Activated T-cell treated with anti-CD3 and anti-CD28 coated beads, Interleukin-2, amount 50 U/mL, for 4 hours (primary cell): ENCODE measurements around the gene GATA2. TPM values are rescaled to one million over a fixed set of nuclear protein-coding genes. Genes with fewer than 3 reads are reported as not detected.

Experiments
- ATAC-seq, 2 donors: fragments of 200-7000 bp; cut with Tn5 transposase; one replicate each; pipeline ENCODE4 v1.10.0; 2021
- DNase-seq: peaks from one replicate; pipeline ENCODE4 v3.0.0-alpha.2; 2020
- H3K27me3 Mint-ChIP-seq: one replicate; pipeline ENCODE4 v1.8.0; 2021; ENCODE audit warnings: low read depth, mixed read lengths
- H3K36me3 Mint-ChIP-seq: one replicate; pipeline ENCODE4 v1.8.0; 2022; ENCODE audit warnings: mixed read lengths; ENCODE audit not compliant: insufficient read depth
- H3K4me1 Mint-ChIP-seq: one replicate; pipeline ENCODE4 v1.8.0; 2021; ENCODE audit warnings: low read depth, mixed read lengths
- H3K4me3 Mint-ChIP-seq: one replicate; pipeline ENCODE4 v1.8.0; 2021; ENCODE audit warnings: mild to moderate bottlenecking, moderate library complexity, mixed read lengths
- H3K9me3 Mint-ChIP-seq: one replicate; pipeline ENCODE4 v1.8.0; 2021; ENCODE audit warnings: mixed read lengths
- total RNA-seq, 3 donors: library from RNA; stranded (reverse); gene quantifications; one replicate each; pipeline ENCODE4 v1.2.1, GENCODE V29; 2021

GATA2 gene
- total RNA-seq, 3 donors from 2014 or later, result 2.3 to 13.7 (median 12.2) TPM

- no peak for DNase-seq
- Mint-ChIP-seq H3K4me3 (no peak overlapping the region), H3K4me1 (peaks cover 7% of the 10 kb centered on the region)
These were observed 24.7 kb downstream of the GATA2 start for GRCh38 chr3:128468285-128468790.

GRCh38 chr3:128466840-128467541, 26.0 kb downstream of the GATA2 start, which contains the start of gene DNAJB8:
DNAJB8 (minus strand) TSS chr3:128466890; CDS start chr3:128463245, 3,645 bp downstream.
- Mint-ChIP-seq H3K4me1 (peaks cover 7% of the 10 kb centered on the region), H3K9me3 (no peaks in the 10 kb centered on the region), H3K36me3 (no peaks in the 10 kb centered on the region), H3K4me3 (no peak within 1 kb of the TSS), H3K27me3 (peaks cover 28% of the 10 kb centered on the region)
- ATAC-seq (peak; percentile 71 to 82), DNase-seq (peak; percentile 21)

More at GRCh38 chr3:128468285-128468790, 24.7 kb downstream of the GATA2 start:
- H3K9me3 Mint-ChIP-seq, result no peaks in the 10 kb centered on the region
- no peaks in the 10 kb centered on the region for H3K36me3 Mint-ChIP-seq
- H3K27me3 Mint-ChIP-seq, result peaks cover 29% of the 10 kb centered on the region
- no peak for ATAC-seq

DNA sequence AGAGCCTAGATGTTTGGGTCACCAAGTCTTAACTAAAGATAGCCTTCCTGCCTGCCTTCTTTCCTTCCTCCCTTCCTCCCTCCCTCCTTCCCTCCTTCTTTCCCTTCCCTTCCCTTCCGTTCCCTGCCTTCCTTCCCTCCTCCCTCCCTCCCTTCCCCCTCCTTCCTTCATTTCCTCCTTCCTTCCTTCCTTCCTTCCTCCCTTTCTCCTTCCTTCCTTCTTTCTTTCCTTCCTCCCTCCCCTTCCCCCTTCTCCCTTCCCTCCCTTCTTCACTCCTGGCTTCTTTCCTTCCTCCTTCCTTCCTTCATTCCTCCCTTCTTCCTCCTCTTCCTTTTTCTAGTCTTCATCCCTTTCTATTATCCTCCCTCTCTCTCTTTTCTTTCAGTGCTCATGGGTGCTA, 28.3 kb downstream of the GATA2 start:
- Mint-ChIP-seq H3K27me3 (peaks cover 24% of the 10 kb centered on the region), H3K4me1 (peaks cover 7% of the 10 kb centered on the region), H3K36me3 (no peaks in the 10 kb centered on the region), H3K9me3 (no peaks in the 10 kb centered on the region), H3K4me3 (no peak overlapping the region)
- ATAC-seq (no peak), DNase-seq (no peak)

DNA sequence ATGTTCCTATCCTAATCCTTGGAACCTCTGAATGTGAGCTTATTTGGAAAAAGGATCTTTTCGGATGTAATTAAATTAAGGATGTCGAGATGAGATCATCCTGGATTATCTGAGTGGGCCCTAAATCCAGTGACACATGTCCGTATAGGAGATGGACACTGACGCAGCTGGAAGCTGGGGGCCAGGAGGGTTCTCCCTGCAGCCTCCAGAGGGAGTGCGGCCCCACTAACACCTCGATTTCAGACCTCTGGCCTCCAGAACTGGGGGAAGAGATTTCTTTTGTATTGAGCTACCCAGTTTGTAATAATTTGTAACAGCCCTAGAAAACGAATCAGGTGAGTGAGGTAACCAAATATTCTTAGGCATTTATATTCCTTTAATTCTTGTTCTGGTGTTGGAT, 28.8 kb downstream of the GATA2 start:
- H3K9me3 Mint-ChIP-seq, result no peaks in the 10 kb centered on the region
- DNase-seq (no peak), ATAC-seq (no peak)
- no peak overlapping the region for H3K4me3 Mint-ChIP-seq
- peaks cover 7% of the 10 kb centered on the region for H3K4me1 Mint-ChIP-seq
- H3K27me3 Mint-ChIP-seq, result peaks cover 24% of the 10 kb centered on the region
- H3K36me3 Mint-ChIP-seq, result no peaks in the 10 kb centered on the region

GRCh38 chr3:128463771-128464170, 29.2 kb downstream of the GATA2 start:
- Mint-ChIP-seq H3K4me1 (peaks cover 7% of the 10 kb centered on the region), H3K4me3 (no peak overlapping the region), H3K27me3 (peaks cover 24% of the 10 kb centered on the region), H3K9me3 (no peaks in the 10 kb centered on the region), H3K36me3 (no peaks in the 10 kb centered on the region)
- DNase-seq (no peak), ATAC-seq (no peak)

GRCh38 chr3:128463354-128463753, 29.6 kb downstream of the GATA2 start:
- H3K4me1 Mint-ChIP-seq, result peaks cover 7% of the 10 kb centered on the region
- H3K9me3 Mint-ChIP-seq, result no peaks in the 10 kb centered on the region
- ATAC-seq (no peak), DNase-seq (no peak)
- no peak overlapping the region for H3K4me3 Mint-ChIP-seq
- H3K27me3 Mint-ChIP-seq, result peaks cover 24% of the 10 kb centered on the region
- H3K36me3 Mint-ChIP-seq, result no peaks in the 10 kb centered on the region

- Mint-ChIP-seq H3K27me3 (peaks cover 24% of the 10 kb centered on the region), H3K9me3 (no peaks in the 10 kb centered on the region), H3K4me3 (no peak overlapping the region), H3K4me1 (peaks cover 7% of the 10 kb centered on the region), H3K36me3 (no peaks in the 10 kb centered on the region)
- ATAC-seq (no peak), DNase-seq (no peak)
These were observed 30.1 kb downstream of the GATA2 start for GRCh38 chr3:128462931-128463330.

- Mint-ChIP-seq H3K36me3 (no peaks in the 10 kb centered on the region), H3K27me3 (peaks cover 24% of the 10 kb centered on the region), H3K4me3 (no peak overlapping the region), H3K4me1 (peaks cover 7% of the 10 kb centered on the region), H3K9me3 (no peaks in the 10 kb centered on the region)
- DNase-seq (no peak), ATAC-seq (no peak)
These were observed 30.6 kb downstream of the GATA2 start for GRCh38 chr3:128462341-128462910.

DNA sequence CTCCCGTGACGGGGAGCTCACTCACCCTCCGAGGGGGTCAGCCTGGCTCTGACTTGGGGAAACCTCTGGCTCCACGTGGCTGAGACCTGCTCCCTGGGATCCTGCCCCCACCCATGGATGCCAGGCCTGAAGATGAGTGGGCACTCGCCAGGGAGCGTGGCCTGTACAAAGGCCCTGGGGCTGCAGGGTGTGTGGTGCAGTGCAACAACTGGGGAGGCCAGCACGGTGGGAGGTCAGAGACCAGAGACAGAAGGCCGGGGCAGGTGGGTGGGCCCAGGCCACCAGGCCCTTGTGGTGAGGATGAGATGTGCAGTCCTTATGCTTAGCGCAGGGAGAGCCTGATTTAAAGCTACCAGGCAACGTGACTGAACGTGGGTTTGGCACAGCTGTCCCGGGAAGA, 31.3 kb downstream of the GATA2 start:
- DNase-seq (no peak), ATAC-seq (no peak)
- H3K27me3 Mint-ChIP-seq, result peaks cover 18% of the 10 kb centered on the region
- H3K9me3 Mint-ChIP-seq, result no peaks in the 10 kb centered on the region
- H3K4me1 Mint-ChIP-seq, result peaks cover under 1% of the 10 kb centered on the region
- H3K4me3 Mint-ChIP-seq, result no peak overlapping the region
- no peaks in the 10 kb centered on the region for H3K36me3 Mint-ChIP-seq

GRCh38 chr3:128459461-128459820, 33.6 kb downstream of the GATA2 start:
- no peak for ATAC-seq
- H3K4me1 Mint-ChIP-seq, result no peaks in the 10 kb centered on the region

GRCh38 chr3:128458746-128459460, 34.1 kb downstream of the GATA2 start:
- Mint-ChIP-seq H3K9me3 (no peaks in the 10 kb centered on the region), H3K4me3 (no peak overlapping the region), H3K27me3 (peaks cover 30% of the 10 kb centered on the region), H3K36me3 (no peaks in the 10 kb centered on the region), H3K4me1 (no peaks in the 10 kb centered on the region)
- DNase-seq (no peak), ATAC-seq (no peak)

More at GRCh38 chr3:128459461-128459820, 33.6 kb downstream of the GATA2 start:
- no peaks in the 10 kb centered on the region for H3K36me3 Mint-ChIP-seq
- no peak for DNase-seq
- no peak overlapping the region for H3K4me3 Mint-ChIP-seq
- peaks cover 27% of the 10 kb centered on the region for H3K27me3 Mint-ChIP-seq
- H3K9me3 Mint-ChIP-seq, result no peaks in the 10 kb centered on the region

DNA sequence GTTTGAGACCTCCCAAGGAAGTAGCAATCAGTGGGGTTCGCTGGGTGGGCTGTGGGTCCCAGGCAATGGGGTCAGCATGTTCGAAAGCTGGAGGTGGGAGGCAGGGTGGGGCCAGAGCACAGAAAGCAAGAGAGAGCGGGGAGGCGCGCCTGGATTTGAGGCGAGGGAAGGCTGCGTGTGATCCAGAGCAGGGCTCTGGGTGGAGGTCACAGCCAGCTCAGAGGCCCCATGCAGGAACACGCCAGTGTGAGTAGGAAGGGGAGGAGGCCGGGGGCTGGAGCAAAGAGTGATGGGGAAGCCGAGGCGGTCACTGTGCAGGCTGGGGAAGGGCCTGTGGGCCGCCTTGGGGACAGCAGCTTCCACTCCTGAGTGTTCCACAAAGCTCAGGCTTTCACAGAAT, 35.1 kb downstream of the GATA2 start:
- H3K9me3 Mint-ChIP-seq, result no peaks in the 10 kb centered on the region
- H3K27me3 Mint-ChIP-seq, result peaks cover 32% of the 10 kb centered on the region
- no peaks in the 10 kb centered on the region for H3K4me1 Mint-ChIP-seq
- H3K36me3 Mint-ChIP-seq, result no peaks in the 10 kb centered on the region
- ATAC-seq (no peak), DNase-seq (no peak)
- no peak overlapping the region for H3K4me3 Mint-ChIP-seq

GRCh38 chr3:128456776-128457715, 36.0 kb downstream of the GATA2 start:
- no peak for ATAC-seq

More at GRCh38 chr3:128456776-128457715, 36.0 kb downstream of the GATA2 start:
- no peaks in the 10 kb centered on the region for H3K9me3 Mint-ChIP-seq
- DNase-seq, result no peak
- H3K27me3 Mint-ChIP-seq, result peaks cover 34% of the 10 kb centered on the region
- H3K36me3 Mint-ChIP-seq, result no peaks in the 10 kb centered on the region
- no peaks in the 10 kb centered on the region for H3K4me1 Mint-ChIP-seq
- no peak overlapping the region for H3K4me3 Mint-ChIP-seq
